Measurements from ENCODE around the gene NCS1. TPM values are rescaled to one million over a fixed set of nuclear protein-coding genes. Genes with fewer than 3 reads are reported as not detected.
A peak's percentile ranks its signal among the peaks of the same experiment; 100 is the strongest.

NCS1 gene
- total and polyA plus RNA-seq, 2 donors (not counting 1 experiment from before 2014, with no cell fraction given) = 44.9 to 52.0 TPM

GRCh38 chr9:130262771-130263170 lies 90.6 kb downstream of the NCS1 start:
- Histone ChIP-seq H3K36me3 (ENCODE audit: control insufficient read depth, insufficient read depth, low read length) (no peaks in the 10 kb centered on the region), H3K27ac (ENCODE audit: insufficient read depth, low read length) (no peak overlapping the region), H3K4me3 (replicated peaks in 1 of 4; ENCODE audit: control extremely low read depth in 1 of 4, insufficient read depth in 1 of 4, low read depth in 3 of 4, low read length in 4 of 4) (no peak overlapping the region), H3K9me3 (ENCODE audit: control insufficient read depth, insufficient read depth, low read depth, low read length) (no peaks in the 10 kb centered on the region), H3K4me1 (ENCODE audit: control insufficient read depth, extremely low read depth, insufficient read depth, low read length) (no peaks in the 10 kb centered on the region), H3K79me2 (ENCODE audit: control insufficient read depth, insufficient read depth, low read length) (no peaks in the 10 kb centered on the region), H3K27me3 (ENCODE audit: control insufficient read depth, insufficient read depth, low read length) (peaks cover 58% of the 10 kb centered on the region), H2AFZ (ENCODE audit: low read length) (no peak overlapping the region), H3K9ac (ENCODE audit: insufficient read depth, low read length) (no peak overlapping the region), H4K20me1 (ENCODE audit: control insufficient read depth, extremely low read depth, insufficient read depth, low read length) (no peaks in the 10 kb centered on the region), H3K4me2 (ENCODE audit: extremely low read depth, insufficient read depth, low read length) (no peak overlapping the region)
- DNase-seq (ENCODE audit: low read depth in 2 of 2) = no peak
- TF ChIP-seq EZH2 (IDR thresholded peaks at IDR 0.05; ENCODE audit: low read length, missing control alignments) (no peak), CTCF (conservative IDR thresholded peaks at IDR 0.05 in 1 of 2, IDR thresholded peaks at IDR 0.05 in 1 of 2; ENCODE audit: low read depth in 1 of 2, low read length in 2 of 2) (no peak)

- H3K9me3 ChIP-seq (ENCODE audit: control insufficient read depth, insufficient read depth, low read depth, low read length) = no peaks in the 10 kb centered on the region
- no peak overlapping the region for H3K4me2 ChIP-seq (ENCODE audit: extremely low read depth, insufficient read depth, low read length)
- H3K9ac ChIP-seq (ENCODE audit: insufficient read depth, low read length) = no peak overlapping the region
- H2AFZ ChIP-seq (ENCODE audit: low read length) = no peak overlapping the region
- H4K20me1 ChIP-seq (ENCODE audit: control insufficient read depth, extremely low read depth, insufficient read depth, low read length) = no peaks in the 10 kb centered on the region
- peaks cover 60% of the 10 kb centered on the region for H3K27me3 ChIP-seq (ENCODE audit: control insufficient read depth, insufficient read depth, low read length)
- peak in 1 of 2 donors; percentile 33 for DNase-seq (ENCODE audit: low read depth in 2 of 2)
- no peaks in the 10 kb centered on the region for H3K79me2 ChIP-seq (ENCODE audit: control insufficient read depth, insufficient read depth, low read length)
- H3K27ac ChIP-seq (ENCODE audit: insufficient read depth, low read length) = no peak overlapping the region
- no peaks in the 10 kb centered on the region for H3K4me1 ChIP-seq (ENCODE audit: control insufficient read depth, extremely low read depth, insufficient read depth, low read length)
- H3K4me3 ChIP-seq (replicated peaks in 1 of 4; ENCODE audit: control extremely low read depth in 1 of 4, insufficient read depth in 1 of 4, low read depth in 3 of 4, low read length in 4 of 4) = no peak overlapping the region
- no peaks in the 10 kb centered on the region for H3K36me3 ChIP-seq (ENCODE audit: control insufficient read depth, insufficient read depth, low read length)
- TF ChIP-seq CTCF (conservative IDR thresholded peaks at IDR 0.05 in 1 of 2, IDR thresholded peaks at IDR 0.05 in 1 of 2; ENCODE audit: low read depth in 1 of 2, low read length in 2 of 2) (no peak), EZH2 (IDR thresholded peaks at IDR 0.05; ENCODE audit: low read length, missing control alignments) (no peak)
Observed at GRCh38 chr9:130263601-130264413, 91.6 kb downstream of the NCS1 start.

- peaks cover 57% of the 10 kb centered on the region for H3K27me3 ChIP-seq (ENCODE audit: control insufficient read depth, insufficient read depth, low read length)
- H3K4me1 ChIP-seq (ENCODE audit: control insufficient read depth, extremely low read depth, insufficient read depth, low read length) = no peaks in the 10 kb centered on the region
- H3K27ac ChIP-seq (ENCODE audit: insufficient read depth, low read length) = no peak overlapping the region
- H3K79me2 ChIP-seq (ENCODE audit: control insufficient read depth, insufficient read depth, low read length) = no peaks in the 10 kb centered on the region
- DNase-seq (ENCODE audit: low read depth in 2 of 2) = no peak
- no peaks in the 10 kb centered on the region for H3K9me3 ChIP-seq (ENCODE audit: control insufficient read depth, insufficient read depth, low read depth, low read length)
- H3K36me3 ChIP-seq (ENCODE audit: control insufficient read depth, insufficient read depth, low read length) = no peaks in the 10 kb centered on the region
- no peak overlapping the region for H3K4me3 ChIP-seq (replicated peaks in 1 of 4; ENCODE audit: control extremely low read depth in 1 of 4, insufficient read depth in 1 of 4, low read depth in 3 of 4, low read length in 4 of 4)
- H3K9ac ChIP-seq (ENCODE audit: insufficient read depth, low read length) = no peak overlapping the region
- H3K4me2 ChIP-seq (ENCODE audit: extremely low read depth, insufficient read depth, low read length) = no peak overlapping the region
- no peaks in the 10 kb centered on the region for H4K20me1 ChIP-seq (ENCODE audit: control insufficient read depth, extremely low read depth, insufficient read depth, low read length)
- no peak overlapping the region for H2AFZ ChIP-seq (ENCODE audit: low read length)
- no peak for TF ChIP-seq CTCF (conservative IDR thresholded peaks at IDR 0.05 in 1 of 2, IDR thresholded peaks at IDR 0.05 in 1 of 2; ENCODE audit: low read depth in 1 of 2, low read length in 2 of 2)
- no peak for TF ChIP-seq EZH2 (IDR thresholded peaks at IDR 0.05; ENCODE audit: low read length, missing control alignments)
Observed at GRCh38 chr9:130264414-130265350, 92.5 kb downstream of the NCS1 start.

Measured in fibroblast of lung (primary cell).